ENCODE data around the gene UPK3BL2. TPM values are rescaled to one million over a fixed set of nuclear protein-coding genes. Genes with fewer than 3 reads are reported as not detected.
A peak's percentile ranks its signal among the peaks of the same experiment; 100 is the strongest.
"Not testable (repeated sequence)": the region's sequence is repeated elsewhere in the genome, so short reads cannot be mapped to it uniquely, and the experiment has no call there.

The UPK3BL2 gene
- total RNA-seq, 2 experiments from 2014 or later = 13.2 to 14.0 TPM

DNA sequence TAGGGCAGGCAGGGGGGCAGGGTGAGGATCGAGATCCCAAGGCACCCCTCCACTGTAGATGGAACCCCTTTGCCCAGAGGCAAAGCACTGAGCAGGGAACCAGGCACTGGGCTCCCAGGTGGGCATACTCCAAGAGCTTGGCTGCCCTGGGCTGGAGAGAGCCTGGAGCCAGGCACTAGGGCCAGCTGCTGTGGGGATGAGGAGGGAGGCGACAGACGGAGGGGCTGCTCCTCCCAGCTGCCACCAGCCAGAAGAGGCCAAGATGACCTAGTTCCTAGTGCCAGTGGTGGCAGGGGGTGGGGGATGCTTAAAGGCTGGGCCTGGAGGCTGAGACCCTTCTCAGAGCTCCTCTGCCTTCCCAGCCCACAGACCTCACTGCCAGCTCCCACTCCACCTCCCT lies 27.6 kb downstream of the UPK3BL2 start:
- H3K4me1 Mint-ChIP-seq = not testable (repeated sequence)

DNA sequence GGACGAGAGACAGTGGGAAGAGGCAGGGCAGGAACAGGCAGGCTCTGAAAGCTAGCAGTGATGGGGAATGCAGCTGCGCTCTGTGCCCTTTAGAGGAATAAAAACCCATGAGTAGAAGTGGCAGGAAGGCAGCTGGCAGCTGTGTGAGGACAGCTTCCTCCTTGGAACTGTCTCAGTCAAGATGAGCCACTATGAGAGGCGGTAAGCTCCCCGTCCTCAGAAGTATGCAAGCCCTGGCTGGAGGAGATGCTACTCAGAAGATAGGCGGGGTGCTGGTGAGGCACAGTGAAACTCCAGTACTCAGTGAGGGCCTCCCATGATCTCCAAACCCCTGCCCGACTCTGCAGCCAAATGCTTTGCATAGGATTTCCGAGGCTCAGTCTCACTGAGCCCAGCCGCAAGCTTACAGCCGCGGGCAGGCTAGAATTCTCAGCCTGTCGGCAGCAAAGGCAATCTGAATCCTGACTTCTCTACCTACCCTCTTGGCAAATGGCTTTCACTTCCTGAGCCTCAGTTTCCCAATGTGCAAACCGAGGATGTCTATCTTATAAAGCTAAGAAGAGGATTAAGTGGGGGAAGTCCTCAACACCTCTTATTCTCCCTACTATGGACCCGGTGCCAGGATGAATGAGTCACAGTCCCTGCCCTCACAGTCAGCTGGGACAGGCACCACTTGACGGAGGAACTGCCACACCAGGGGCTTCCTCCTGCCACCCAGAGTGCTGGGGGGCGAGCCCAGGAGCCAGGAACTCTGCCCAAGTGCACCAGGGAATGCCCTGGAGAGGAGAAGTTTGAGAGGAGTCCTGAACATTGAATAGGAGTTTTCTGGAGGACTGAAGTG lies 28.4 kb downstream of the UPK3BL2 start:
- H3K4me3 Mint-ChIP-seq; H3K9me3 Mint-ChIP-seq; H3K27ac Mint-ChIP-seq; H3K4me1 Mint-ChIP-seq; POLR2A ChIA-PET; CTCF ChIA-PET; H3K27me3 Mint-ChIP-seq; H3K36me3 Mint-ChIP-seq (ENCODE audit: low read depth); DNase-seq: not testable (repeated sequence)

More for the DNA sequence above, 27.6 kb downstream of the UPK3BL2 start:
- H3K27ac Mint-ChIP-seq; H3K27me3 Mint-ChIP-seq; H3K9me3 Mint-ChIP-seq; POLR2A ChIA-PET; H3K4me3 Mint-ChIP-seq; CTCF ChIA-PET; H3K36me3 Mint-ChIP-seq (ENCODE audit: low read depth); DNase-seq: not testable (repeated sequence)

DNA sequence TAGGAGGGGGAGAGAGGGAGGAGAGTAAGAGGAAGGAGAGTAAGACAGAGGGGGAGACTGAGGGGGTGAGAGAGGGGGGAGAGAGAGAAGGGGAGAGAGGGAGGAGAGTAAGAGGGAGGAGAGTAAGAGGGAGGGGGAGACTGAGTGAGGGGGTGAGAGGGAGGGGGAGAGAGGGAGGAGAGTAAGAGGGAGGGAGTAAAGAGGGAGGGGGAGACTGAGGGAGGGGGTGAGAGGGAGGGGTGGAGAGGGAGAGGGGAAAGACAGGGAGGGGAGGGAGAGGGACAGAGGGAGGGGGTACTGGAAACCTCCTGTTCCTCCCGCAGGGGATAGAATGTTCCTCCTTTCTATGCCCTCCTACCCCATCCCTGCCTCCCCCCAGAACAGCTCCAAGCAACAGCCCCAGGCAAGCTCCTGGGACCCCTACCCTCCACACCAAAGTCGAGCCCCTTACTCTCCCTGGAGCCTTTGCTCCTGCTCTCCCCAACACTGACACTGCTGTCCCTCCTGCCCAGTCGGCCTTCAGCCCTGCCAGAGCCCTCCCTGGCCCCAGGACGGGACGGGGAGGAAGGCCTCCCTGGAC lies 30.8 kb downstream of the UPK3BL2 start:
- H3K4me3 Mint-ChIP-seq; H3K36me3 Mint-ChIP-seq (ENCODE audit: low read depth); H3K9me3 Mint-ChIP-seq; DNase-seq; POLR2A ChIA-PET; H3K27ac Mint-ChIP-seq; CTCF ChIA-PET; H3K4me1 Mint-ChIP-seq; H3K27me3 Mint-ChIP-seq: not testable (repeated sequence)

DNA sequence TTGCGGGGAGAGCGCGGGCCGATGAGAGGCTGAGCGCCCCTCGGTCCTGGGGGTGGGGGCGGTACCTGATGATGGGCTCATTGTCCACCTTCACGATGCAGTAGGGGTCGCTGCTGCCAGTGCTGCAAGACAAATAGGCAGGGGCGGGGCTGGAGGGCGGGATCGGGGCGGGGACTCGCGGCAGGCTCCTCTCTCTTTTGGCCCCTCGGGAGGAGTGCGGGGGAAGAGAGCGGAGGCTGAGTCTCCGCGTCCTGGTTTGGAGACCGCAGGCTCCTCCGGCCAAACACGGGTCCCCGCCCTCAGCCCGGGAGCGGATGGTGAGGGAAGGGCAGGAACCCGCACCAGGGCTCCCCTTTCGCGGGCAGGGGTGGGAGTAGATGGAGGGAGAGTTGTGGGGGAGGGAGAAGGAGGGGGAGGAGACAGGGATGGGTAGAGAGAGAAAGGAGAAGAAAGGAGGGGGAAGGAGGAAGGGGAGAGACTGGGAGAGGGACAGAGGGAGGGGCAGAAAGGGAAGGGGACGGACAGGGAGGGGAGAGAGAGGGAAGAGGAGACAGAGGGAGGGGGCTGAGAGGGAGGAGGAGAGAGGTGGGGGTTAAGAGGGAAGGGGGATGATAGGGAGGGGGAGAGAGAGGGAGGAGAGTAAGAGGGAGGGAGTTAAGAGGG lies 31.5 kb downstream of the UPK3BL2 start:
- H3K4me3 Mint-ChIP-seq; DNase-seq; POLR2A ChIA-PET; H3K36me3 Mint-ChIP-seq (ENCODE audit: low read depth); H3K4me1 Mint-ChIP-seq; CTCF ChIA-PET; H3K9me3 Mint-ChIP-seq; H3K27ac Mint-ChIP-seq; H3K27me3 Mint-ChIP-seq: not testable (repeated sequence)

DNA sequence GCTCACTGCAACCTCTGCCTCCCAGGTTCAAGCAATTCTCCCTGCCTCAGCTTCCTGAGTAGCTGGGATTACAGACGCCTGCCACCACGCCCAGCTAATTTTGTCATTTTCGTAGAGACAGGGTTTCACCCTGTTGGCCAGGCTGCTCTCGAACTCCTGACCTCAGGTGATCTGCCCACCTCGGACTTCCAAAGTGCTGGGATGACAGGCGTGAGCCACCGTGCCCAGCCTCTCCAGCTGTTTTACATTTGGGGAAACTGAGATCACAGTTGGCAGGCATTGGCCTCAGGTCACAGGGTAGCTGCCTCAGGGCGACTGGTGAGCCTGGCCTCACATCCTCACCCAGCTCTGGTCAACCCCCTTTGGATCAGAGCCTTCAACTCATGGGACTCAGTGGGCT lies 32.9 kb downstream of the UPK3BL2 start:
- POLR2A ChIA-PET; CTCF ChIA-PET; H3K4me3 Mint-ChIP-seq; H3K36me3 Mint-ChIP-seq (ENCODE audit: low read depth); DNase-seq; H3K4me1 Mint-ChIP-seq; H3K9me3 Mint-ChIP-seq; H3K27ac Mint-ChIP-seq; H3K27me3 Mint-ChIP-seq: not testable (repeated sequence)

DNA sequence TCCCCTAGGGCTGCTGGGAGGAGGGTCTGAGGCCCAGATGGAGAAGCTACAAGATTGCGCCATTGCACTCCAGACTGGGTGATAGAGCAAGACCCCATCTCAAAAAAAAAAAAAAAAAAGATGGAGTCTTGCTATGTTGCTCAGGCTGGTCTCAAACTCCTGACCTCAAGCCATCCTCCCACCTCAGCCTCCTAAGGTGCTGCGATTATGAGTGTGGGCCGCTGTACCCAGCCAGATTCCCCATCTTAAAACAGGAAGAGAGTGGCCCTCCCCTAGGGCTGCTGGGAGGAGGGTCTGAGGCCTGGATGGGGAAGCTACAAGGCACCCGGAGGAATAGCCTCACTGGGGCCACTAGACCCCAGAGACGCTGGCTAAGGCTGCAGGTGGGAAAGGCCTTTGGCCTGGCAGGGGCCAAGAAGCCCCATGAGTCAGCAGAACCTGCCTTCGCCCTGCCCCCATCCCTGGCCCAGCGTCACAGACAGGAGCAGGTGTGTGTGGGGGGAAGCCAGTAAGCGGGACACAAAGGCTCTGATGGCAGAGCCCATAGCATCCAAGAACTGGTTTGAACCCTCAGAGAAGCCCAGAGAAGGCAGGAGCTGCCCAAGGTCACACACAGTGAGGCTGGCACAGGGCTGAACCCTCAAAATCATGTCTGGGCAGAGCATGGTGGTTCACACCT lies 35.9 kb downstream of the UPK3BL2 start:
- POLR2A ChIA-PET; H3K4me3 Mint-ChIP-seq; H3K9me3 Mint-ChIP-seq; H3K4me1 Mint-ChIP-seq; CTCF ChIA-PET; H3K27ac Mint-ChIP-seq; DNase-seq; H3K36me3 Mint-ChIP-seq (ENCODE audit: low read depth); H3K27me3 Mint-ChIP-seq: not testable (repeated sequence)

DNA sequence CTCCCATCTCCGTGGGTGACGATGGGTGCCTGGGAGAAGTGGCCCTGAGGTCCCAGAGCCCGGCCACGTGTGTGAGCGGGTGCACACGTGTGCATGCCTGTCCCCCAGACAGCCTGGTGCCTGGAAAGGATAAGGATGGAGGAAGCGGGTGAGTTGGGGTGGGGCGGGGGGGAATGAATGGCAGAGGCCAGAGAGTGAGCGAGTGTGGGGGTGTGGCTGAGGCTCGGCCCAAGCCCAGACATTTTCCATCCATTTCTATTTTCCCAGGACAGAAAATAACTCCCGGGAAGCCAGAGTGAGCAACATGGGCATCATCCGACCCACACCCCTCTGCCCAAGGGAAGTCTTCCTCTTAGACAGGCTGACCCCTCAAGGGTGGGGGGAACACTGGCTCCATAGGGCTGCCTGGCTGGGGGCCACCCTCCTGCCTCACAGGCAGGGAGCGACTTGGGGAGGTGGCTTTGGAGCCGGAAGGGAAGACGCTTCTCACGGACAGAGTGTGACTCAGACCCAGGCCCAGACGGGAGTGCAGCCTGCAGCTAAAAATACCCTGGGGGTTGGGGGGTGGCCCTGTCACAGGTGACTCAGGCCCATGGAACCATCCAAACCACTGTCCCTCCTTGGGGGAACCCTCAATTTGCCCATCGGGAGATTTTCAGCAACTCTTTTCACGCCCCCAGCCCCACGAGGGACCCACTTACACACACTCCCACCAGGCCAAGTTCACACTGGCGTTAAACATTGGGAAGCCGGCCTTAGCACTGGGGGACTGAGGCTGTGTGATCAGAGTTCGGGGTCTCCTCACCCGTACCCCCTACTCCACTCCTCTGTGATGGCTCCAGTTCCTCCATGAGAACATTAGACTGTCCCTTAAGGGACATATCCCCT lies 38.0 kb downstream of the UPK3BL2 start:
- POLR2A ChIA-PET; H3K4me3 Mint-ChIP-seq; H3K4me1 Mint-ChIP-seq; CTCF ChIA-PET; DNase-seq; H3K27me3 Mint-ChIP-seq; H3K27ac Mint-ChIP-seq; H3K36me3 Mint-ChIP-seq (ENCODE audit: low read depth); H3K9me3 Mint-ChIP-seq: not testable (repeated sequence)

DNA sequence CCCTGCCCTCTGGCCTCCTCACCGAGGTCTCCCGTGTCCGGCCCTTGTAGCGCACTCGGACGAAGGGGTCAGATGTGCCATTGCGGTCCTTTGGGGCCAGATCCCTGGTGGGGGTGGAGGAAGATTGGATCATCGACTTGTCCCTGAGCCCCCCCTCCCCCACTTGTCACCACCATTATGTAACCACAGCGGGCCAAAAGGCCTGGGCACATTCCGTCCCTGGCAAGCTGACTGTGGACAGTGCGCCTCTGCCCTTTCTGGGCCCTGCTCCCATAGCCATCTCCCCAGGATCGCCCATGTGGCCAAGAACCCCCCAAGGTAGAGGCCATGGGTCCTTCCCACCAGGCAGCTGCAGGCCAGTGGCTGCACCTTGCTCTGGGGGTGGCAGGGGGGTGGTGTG lies 40.4 kb downstream of the UPK3BL2 start:
- CTCF ChIA-PET; H3K9me3 Mint-ChIP-seq; H3K27ac Mint-ChIP-seq; H3K27me3 Mint-ChIP-seq; H3K36me3 Mint-ChIP-seq (ENCODE audit: low read depth); DNase-seq; H3K4me3 Mint-ChIP-seq; POLR2A ChIA-PET; H3K4me1 Mint-ChIP-seq: not testable (repeated sequence)

DNA sequence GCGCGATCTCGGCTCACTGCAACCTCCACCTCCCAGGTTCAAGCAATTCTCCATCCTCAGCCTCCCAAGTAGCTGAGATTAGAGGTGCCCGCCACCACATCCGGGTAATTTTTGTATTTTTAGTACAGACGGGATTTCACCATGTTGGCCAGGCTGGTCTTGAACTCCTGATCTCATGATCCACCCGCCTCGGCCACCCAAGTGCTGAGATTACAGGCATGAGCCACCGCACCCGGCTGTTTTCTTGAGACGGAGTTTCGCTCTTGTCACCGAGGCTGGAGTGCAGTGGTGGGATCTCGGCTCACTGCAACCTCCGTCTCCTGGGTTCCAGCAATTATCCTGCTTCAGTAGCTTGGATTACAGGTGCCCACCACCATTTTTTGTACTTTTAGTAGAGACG lies 45.2 kb downstream of the UPK3BL2 start:
- H3K4me3 Mint-ChIP-seq; H3K4me1 Mint-ChIP-seq; H3K27me3 Mint-ChIP-seq; POLR2A ChIA-PET; H3K27ac Mint-ChIP-seq; DNase-seq; H3K9me3 Mint-ChIP-seq; H3K36me3 Mint-ChIP-seq (ENCODE audit: low read depth); CTCF ChIA-PET: not testable (repeated sequence)

DNA sequence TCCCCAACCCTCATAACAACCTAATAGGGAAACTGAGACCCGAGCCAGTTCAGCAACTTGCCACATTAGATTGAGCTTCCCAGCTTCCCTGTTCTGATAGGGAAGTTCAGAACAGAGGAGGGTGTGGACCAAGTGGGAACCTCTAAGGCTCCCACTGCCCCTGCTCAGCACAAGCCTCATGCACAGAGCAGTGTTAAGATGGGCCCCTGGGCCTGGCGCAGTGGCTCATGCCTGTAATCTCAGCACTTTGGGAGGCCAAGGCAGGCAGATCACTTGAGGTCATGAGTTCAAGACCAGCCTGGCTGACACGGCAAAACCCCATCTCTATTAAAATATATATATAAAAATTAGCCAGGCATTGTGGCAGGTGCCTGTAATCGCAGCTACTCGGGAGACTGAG lies 46.2 kb downstream of the UPK3BL2 start:
- H3K36me3 Mint-ChIP-seq (ENCODE audit: low read depth); H3K9me3 Mint-ChIP-seq; H3K4me1 Mint-ChIP-seq; CTCF ChIA-PET; DNase-seq; H3K27ac Mint-ChIP-seq; H3K4me3 Mint-ChIP-seq; POLR2A ChIA-PET; H3K27me3 Mint-ChIP-seq: not testable (repeated sequence)

DNA sequence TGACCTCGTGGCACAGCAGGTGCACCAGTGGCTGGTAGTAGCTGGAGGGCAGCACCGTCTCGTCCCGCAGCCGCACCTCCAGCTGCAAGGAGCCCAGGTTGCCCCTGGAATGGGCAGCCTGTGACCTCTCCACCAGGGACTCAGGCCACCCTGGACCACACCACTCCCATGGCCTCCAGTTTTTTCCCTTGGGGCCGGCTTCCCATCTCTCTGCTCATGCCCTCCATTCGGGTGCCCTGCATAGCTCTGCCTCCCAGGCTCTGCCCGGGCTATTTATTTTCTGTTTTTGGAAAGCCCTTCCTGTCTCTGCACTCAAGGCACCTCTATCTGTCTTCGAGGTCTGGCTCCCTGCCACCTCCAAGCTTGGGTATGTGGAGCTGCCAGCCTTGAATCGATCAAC lies 46.6 kb downstream of the UPK3BL2 start:
- H3K36me3 Mint-ChIP-seq (ENCODE audit: low read depth); H3K27me3 Mint-ChIP-seq; H3K27ac Mint-ChIP-seq; POLR2A ChIA-PET; CTCF ChIA-PET; H3K4me1 Mint-ChIP-seq; DNase-seq; H3K9me3 Mint-ChIP-seq; H3K4me3 Mint-ChIP-seq: not testable (repeated sequence)

DNA sequence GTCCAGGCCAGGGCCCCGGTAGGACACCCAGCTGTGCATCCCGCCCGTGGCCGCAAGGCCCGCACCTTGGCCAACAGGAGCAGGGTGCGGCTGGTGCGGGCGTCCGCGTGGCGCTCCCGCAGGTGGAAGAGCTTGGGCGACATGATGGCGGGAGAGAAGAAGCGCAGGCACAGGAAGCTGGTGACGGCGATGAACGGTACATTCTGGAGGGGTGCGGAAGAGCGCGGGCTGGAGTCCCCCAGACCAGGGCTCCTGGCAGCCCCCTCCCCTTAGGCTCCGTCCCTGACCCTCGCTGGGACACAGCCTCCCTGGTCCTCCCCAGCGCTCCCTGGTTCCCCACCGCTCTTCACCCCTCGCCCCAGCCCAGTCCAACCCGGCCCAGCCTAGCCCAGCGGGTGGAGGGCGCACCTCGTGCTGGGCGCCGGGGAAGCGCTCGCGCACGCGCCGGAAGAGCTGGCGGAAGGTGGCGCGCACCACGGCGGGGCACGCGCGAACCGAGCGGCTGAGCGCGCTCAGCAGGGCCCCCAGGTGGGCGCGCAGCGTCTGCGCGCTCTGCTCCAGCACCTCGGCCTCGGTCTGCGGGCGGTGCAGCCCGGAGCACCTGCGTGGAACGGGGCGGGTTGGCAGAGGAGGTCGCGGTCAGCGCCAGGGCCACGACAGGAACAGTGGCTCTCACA lies 48.9 kb downstream of the UPK3BL2 start:
- H3K27ac Mint-ChIP-seq; H3K36me3 Mint-ChIP-seq (ENCODE audit: low read depth); POLR2A ChIA-PET; H3K4me1 Mint-ChIP-seq; DNase-seq; H3K27me3 Mint-ChIP-seq; H3K9me3 Mint-ChIP-seq; H3K4me3 Mint-ChIP-seq; CTCF ChIA-PET: not testable (repeated sequence)

DNA sequence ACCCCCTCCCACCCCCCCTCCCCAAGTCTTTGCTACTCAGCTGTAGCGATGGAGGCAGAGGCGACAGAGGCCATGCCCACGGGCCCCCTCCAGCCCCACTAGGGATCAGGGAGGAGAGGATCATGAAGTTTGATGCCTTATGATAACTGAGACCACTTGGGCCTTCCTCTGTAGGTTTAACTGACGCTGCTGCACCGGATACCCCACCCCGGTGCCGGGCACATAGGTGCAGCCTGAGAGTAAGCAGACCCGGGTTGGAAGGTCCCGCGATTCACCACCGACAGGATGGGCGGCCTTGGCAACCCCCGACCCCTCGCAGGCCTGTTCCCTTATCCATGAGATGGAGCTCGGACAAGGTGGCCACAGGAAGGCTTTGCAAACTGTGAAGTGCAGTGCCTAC lies 49.5 kb downstream of the UPK3BL2 start:
- H3K27me3 Mint-ChIP-seq; CTCF ChIA-PET; H3K27ac Mint-ChIP-seq; H3K4me3 Mint-ChIP-seq; POLR2A ChIA-PET; H3K36me3 Mint-ChIP-seq (ENCODE audit: low read depth); H3K4me1 Mint-ChIP-seq; H3K9me3 Mint-ChIP-seq: not testable (repeated sequence)
- DNase-seq = peak; percentile 25

Data from activated CD4-positive, alpha-beta memory T cell treated with anti-CD3 and anti-CD28 coated beads, Interleukin-2, amount 10 ng/mL, durations not matched to agents 7 days and 5 days (primary cell).